HEK293 (cell line): ENCODE results near the gene MMP23B.

Source experiments
- CTCF ChIA-PET: fragments of 350-600 bp; formaldehyde crosslinking; extraction: SDS; loops from one replicate; lab custom pipeline; 2021; ENCODE audit warnings: antibody characterized with exemption; lab: Yijun Ruan, JAX
- POLR2A ChIA-PET: fragments of 300-600 bp; formaldehyde crosslinking; extraction: SDS; loops from one replicate; lab custom pipeline; 2020; ENCODE audit warnings: antibody characterized with exemption, inconsistent platforms; lab: Yijun Ruan, JAX
- H3K27ac ChIP-seq: fragments of 200-500 bp; sonication (Bioruptor generic); 2 replicates; pipeline ENCODE4 v1.5.1; 2014; ENCODE audit warnings: low read depth, low read length, control low read depth, inconsistent platforms; ENCODE audit errors: extremely low read depth
- H3K36me3 ChIP-seq, 2 experiments: fragments of 200-500 bp in 1 of 2; sonication (Bioruptor generic) in 1 of 2; 1 replicate in 1 of 2; 2 replicates in 1 of 2; pipeline ENCODE4 v1.5.1; 2014 to 2017; ENCODE audit warnings: inconsistent platforms in 2 of 2, low read length in 2 of 2; ENCODE audit not compliant: control insufficient read depth in 2 of 2, insufficient read depth in 1 of 2
- H3K4me1 ChIP-seq: fragments of 200-500 bp; sonication (Bioruptor generic); 2 replicates; pipeline ENCODE4 v1.5.1; 2014; ENCODE audit warnings: mild to moderate bottlenecking, low read length, inconsistent platforms; ENCODE audit not compliant: control insufficient read depth, insufficient read depth
- H3K4me3 ChIP-seq: 2 replicates; pipeline ENCODE4 v1.5.1; 2011; ENCODE audit warnings: low read depth, mild to moderate bottlenecking, control low read depth, low read length, moderate library complexity
- H3K9me3 ChIP-seq: fragments of 200-500 bp; sonication (Bioruptor generic); 2 replicates; pipeline ENCODE4 v1.5.1; 2014; ENCODE audit warnings: low read depth, low read length, inconsistent platforms; ENCODE audit not compliant: control insufficient read depth, insufficient read depth
- REPIN1 ChIP-seq: fragments of 450-650 bp; formaldehyde crosslinking; IDR thresholded peaks from 2 replicates; pipeline ENCODE4 v1.5.1; 2017; ENCODE audit warnings: missing biosample characterization, missing genetic modification characterization, low read depth
- SP2 ChIP-seq: fragments of 450-650 bp; formaldehyde crosslinking; IDR thresholded peaks from 2 replicates; pipeline ENCODE4 v1.5.1; 2016; ENCODE audit warnings: missing biosample characterization, missing genetic modification characterization
- WT1 ChIP-seq: fragments of 450-650 bp; formaldehyde crosslinking; IDR thresholded peaks from 2 replicates; pipeline ENCODE4 v1.5.1; 2016; ENCODE audit warnings: missing biosample characterization, missing genetic modification characterization
- ZBTB20 ChIP-seq: fragments of 450-650 bp; formaldehyde crosslinking; IDR thresholded peaks from 2 replicates; pipeline ENCODE4 v1.5.1; 2016; ENCODE audit warnings: missing biosample characterization, missing genetic modification characterization
- ZBTB8A ChIP-seq: fragments of 450-650 bp; formaldehyde crosslinking; IDR thresholded peaks from 2 replicates; pipeline ENCODE4 v1.5.1; 2016; ENCODE audit warnings: missing biosample characterization, missing genetic modification characterization
- ZEB2 ChIP-seq: fragments of 450-650 bp; formaldehyde crosslinking; IDR thresholded peaks from 2 replicates; pipeline ENCODE4 v1.5.1; 2016; ENCODE audit warnings: missing biosample characterization, missing genetic modification characterization
- ZFHX2 ChIP-seq: fragments of 450-650 bp; formaldehyde crosslinking; conservative IDR thresholded peaks from 2 replicates; pipeline ENCODE4 v1.5.1; 2016; ENCODE audit warnings: missing biosample characterization, missing genetic modification characterization
- ZFP37 ChIP-seq: fragments of 450-650 bp; formaldehyde crosslinking; IDR thresholded peaks from 2 replicates; pipeline ENCODE4 v1.5.1; 2016; ENCODE audit warnings: missing biosample characterization, missing genetic modification characterization
- ZNF114 ChIP-seq: fragments of 450-650 bp; formaldehyde crosslinking; IDR thresholded peaks from 2 replicates; pipeline ENCODE4 v1.5.0; 2017; ENCODE audit warnings: missing biosample characterization, missing genetic modification characterization
- ZNF140 ChIP-seq: fragments of 450-650 bp; formaldehyde crosslinking; IDR thresholded peaks from 2 replicates; pipeline ENCODE4 v1.5.1; 2016; ENCODE audit warnings: missing biosample characterization, missing genetic modification characterization
- ZNF335 ChIP-seq: fragments of 450-650 bp; formaldehyde crosslinking; conservative IDR thresholded peaks from 2 replicates; pipeline ENCODE4 v1.5.1; 2016; ENCODE audit warnings: missing biosample characterization, missing genetic modification characterization
- ZNF621 ChIP-seq: fragments of 450-650 bp; formaldehyde crosslinking; IDR thresholded peaks from 2 replicates; pipeline ENCODE4 v1.5.1; 2017; ENCODE audit warnings: missing biosample characterization, missing genetic modification characterization
- ZNF626 ChIP-seq: fragments of 450-650 bp; sonication (Bioruptor Pico); formaldehyde crosslinking; IDR thresholded peaks from 2 replicates; pipeline ENCODE4 v1.5.1; 2018; ENCODE audit warnings: missing biosample characterization, missing genetic modification characterization, inconsistent platforms
- ZNF660 ChIP-seq: fragments of 450-650 bp; IDR thresholded peaks from 2 replicates; pipeline ENCODE4 v1.5.1; 2018; ENCODE audit warnings: missing biosample characterization, mild to moderate bottlenecking, missing genetic modification characterization
- ZNF677 ChIP-seq: fragments of 450-650 bp; IDR thresholded peaks from 2 replicates; pipeline ENCODE4 v1.5.0; 2018; ENCODE audit warnings: missing biosample characterization, mild to moderate bottlenecking, missing genetic modification characterization, moderate library complexity
- ZNF768 ChIP-seq: fragments of 450-650 bp; formaldehyde crosslinking; IDR thresholded peaks from 2 replicates; pipeline ENCODE4 v1.5.1; 2018; ENCODE audit warnings: missing biosample characterization, mild to moderate bottlenecking, missing genetic modification characterization
- ZNF792 ChIP-seq: fragments of 450-650 bp; formaldehyde crosslinking; IDR thresholded peaks from 2 replicates; pipeline ENCODE4 v1.5.1; 2016; ENCODE audit warnings: missing biosample characterization, missing genetic modification characterization
- ZNF843 ChIP-seq: fragments of 450-650 bp; formaldehyde crosslinking; IDR thresholded peaks from 2 replicates; pipeline ENCODE4 v1.5.1; 2016; ENCODE audit warnings: missing biosample characterization, missing genetic modification characterization
- ZSCAN30 ChIP-seq: fragments of 450-650 bp; IDR thresholded peaks from 2 replicates; pipeline ENCODE4 v1.5.1; 2018; ENCODE audit warnings: missing biosample characterization, mild to moderate bottlenecking, missing genetic modification characterization, moderate library complexity
- TF ChIP-seq, protein P1 (sequence below): fragments of 450-650 bp; formaldehyde crosslinking; IDR thresholded peaks from 2 replicates; pipeline ENCODE4 v1.5.1; 2016; ENCODE audit warnings: missing biosample characterization, missing genetic modification characterization
- TF ChIP-seq, protein P2 (sequence below): fragments of 450-650 bp; formaldehyde crosslinking; IDR thresholded peaks from 2 replicates; pipeline ENCODE4 v1.5.1; 2017; ENCODE audit warnings: missing biosample characterization, missing genetic modification characterization
- TF ChIP-seq, protein P3 (sequence below): fragments of 450-650 bp; formaldehyde crosslinking; IDR thresholded peaks from 2 replicates; pipeline ENCODE4 v1.5.0; 2017; ENCODE audit warnings: missing biosample characterization, missing genetic modification characterization, borderline replicate concordance
- TF ChIP-seq, protein P4 (sequence below): fragments of 450-650 bp; formaldehyde crosslinking; IDR thresholded peaks from 2 replicates; pipeline ENCODE4 v1.5.1; 2016; ENCODE audit warnings: missing biosample characterization, missing genetic modification characterization
- TF ChIP-seq, protein P5 (sequence below): fragments of 450-650 bp; formaldehyde crosslinking; optimal IDR thresholded peaks from 2 replicates; pipeline ENCODE3; 2016; ENCODE audit warnings: missing biosample characterization, mild to moderate bottlenecking, missing genetic modification characterization

MMP23B gene

DNA sequence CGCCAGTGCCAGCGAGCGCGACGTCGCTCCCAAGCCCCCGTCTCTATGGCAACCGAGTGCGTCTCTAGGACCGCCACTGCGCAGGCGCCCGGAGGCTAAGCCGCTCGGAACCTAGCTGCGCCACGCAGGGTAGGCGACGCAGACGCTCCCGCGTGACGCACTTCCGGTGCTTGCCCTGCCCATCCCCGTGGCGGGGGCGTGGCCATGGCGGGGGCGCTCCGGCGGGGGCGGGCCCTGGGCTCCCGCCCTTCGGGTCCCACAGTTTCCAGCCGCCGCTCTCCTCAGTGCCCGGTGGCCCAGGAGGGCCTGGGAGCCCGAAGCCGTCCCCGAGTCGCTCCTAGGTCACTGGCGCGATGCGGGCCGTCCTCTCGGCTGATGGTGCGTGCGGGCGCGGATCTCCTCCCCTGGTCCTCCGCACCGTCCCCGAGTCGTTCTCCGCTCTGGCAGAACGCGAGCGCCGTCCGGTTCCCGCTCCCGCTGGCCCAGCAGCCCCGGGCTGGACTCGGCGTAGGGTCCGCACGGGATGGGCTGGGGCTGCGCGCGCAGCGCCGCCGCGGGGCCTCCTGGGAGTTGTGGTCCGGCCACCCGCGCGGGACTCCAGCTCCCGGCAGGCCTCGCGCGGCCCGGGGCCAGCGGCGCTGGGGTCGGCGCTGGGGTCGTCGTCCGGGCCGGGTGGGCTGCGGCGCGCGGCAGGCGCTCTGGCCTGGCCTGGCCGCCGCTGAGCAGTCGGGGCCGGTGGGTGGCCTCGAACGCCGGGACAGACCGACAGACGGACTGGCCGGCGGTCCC is 16.5 kb upstream of the MMP23B start, which contains the start of gene MIB2 (continued):
- TF ChIP-seq SP2 (tag by site-specific recombination) = peak; percentile 89
- no peak for TF ChIP-seq ZNF114
- no peak; the same call in 1 of the 2 replicates for TF ChIP-seq ZNF768 (tag by site-specific recombination)
- TF ChIP-seq WT1 (tag by site-specific recombination) = no peak; the same call in 1 of the 2 replicates
- peak; percentile 71; the same call in 1 of the 2 replicates for TF ChIP-seq ZNF843 (tag by site-specific recombination)
- no peak for TF ChIP-seq ZNF626
- TF ChIP-seq ZNF792 (tag by site-specific recombination) = no peak
- peak; percentile 84; the same call in 1 of the 2 replicates for TF ChIP-seq REPIN1 (tag by site-specific recombination)
- TF ChIP-seq ZNF660 (tag by site-specific recombination) = 0 out of 2 replicates have a peak, but pooled peaks have one; percentile 50
- TF ChIP-seq, protein P1, sequence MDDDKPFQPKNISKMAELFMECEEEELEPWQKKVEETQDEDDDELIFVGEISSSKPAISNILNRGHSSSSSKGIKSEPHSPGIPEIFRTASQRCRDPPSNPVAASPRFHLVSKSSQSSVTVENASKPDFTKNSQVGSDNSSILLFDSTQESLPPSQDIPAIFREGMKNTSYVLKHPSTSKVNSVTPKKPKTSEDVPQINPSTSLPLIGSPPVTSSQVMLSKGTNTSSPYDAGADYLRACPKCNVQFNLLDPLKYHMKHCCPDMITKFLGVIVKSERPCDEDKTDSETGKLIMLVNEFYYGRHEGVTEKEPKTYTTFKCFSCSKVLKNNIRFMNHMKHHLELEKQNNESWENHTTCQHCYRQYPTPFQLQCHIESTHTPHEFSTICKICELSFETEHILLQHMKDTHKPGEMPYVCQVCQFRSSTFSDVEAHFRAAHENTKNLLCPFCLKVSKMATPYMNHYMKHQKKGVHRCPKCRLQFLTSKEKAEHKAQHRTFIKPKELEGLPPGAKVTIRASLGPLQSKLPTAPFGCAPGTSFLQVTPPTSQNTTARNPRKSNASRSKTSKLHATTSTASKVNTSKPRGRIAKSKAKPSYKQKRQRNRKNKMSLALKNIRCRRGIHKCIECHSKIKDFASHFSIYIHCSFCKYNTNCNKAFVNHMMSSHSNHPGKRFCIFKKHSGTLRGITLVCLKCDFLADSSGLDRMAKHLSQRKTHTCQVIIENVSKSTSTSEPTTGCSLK (tag by site-specific recombination) = no peak
- TF ChIP-seq, protein P2, sequence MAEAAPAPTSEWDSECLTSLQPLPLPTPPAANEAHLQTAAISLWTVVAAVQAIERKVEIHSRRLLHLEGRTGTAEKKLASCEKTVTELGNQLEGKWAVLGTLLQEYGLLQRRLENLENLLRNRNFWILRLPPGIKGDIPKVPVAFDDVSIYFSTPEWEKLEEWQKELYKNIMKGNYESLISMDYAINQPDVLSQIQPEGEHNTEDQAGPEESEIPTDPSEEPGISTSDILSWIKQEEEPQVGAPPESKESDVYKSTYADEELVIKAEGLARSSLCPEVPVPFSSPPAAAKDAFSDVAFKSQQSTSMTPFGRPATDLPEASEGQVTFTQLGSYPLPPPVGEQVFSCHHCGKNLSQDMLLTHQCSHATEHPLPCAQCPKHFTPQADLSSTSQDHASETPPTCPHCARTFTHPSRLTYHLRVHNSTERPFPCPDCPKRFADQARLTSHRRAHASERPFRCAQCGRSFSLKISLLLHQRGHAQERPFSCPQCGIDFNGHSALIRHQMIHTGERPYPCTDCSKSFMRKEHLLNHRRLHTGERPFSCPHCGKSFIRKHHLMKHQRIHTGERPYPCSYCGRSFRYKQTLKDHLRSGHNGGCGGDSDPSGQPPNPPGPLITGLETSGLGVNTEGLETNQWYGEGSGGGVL (tag by site-specific recombination) = peak; percentile 21; the same call in 1 of the 2 replicates
- TF ChIP-seq ZNF677 = no peak
- TF ChIP-seq ZEB2 (tag by site-specific recombination) = peak; percentile 99
- TF ChIP-seq, protein P3, sequence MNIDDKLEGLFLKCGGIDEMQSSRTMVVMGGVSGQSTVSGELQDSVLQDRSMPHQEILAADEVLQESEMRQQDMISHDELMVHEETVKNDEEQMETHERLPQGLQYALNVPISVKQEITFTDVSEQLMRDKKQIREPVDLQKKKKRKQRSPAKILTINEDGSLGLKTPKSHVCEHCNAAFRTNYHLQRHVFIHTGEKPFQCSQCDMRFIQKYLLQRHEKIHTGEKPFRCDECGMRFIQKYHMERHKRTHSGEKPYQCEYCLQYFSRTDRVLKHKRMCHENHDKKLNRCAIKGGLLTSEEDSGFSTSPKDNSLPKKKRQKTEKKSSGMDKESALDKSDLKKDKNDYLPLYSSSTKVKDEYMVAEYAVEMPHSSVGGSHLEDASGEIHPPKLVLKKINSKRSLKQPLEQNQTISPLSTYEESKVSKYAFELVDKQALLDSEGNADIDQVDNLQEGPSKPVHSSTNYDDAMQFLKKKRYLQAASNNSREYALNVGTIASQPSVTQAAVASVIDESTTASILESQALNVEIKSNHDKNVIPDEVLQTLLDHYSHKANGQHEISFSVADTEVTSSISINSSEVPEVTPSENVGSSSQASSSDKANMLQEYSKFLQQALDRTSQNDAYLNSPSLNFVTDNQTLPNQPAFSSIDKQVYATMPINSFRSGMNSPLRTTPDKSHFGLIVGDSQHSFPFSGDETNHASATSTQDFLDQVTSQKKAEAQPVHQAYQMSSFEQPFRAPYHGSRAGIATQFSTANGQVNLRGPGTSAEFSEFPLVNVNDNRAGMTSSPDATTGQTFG = no peak
- peak; percentile 90; the same call in 1 of the 2 replicates for TF ChIP-seq ZBTB20 (tag by site-specific recombination)
- peak; percentile 93 for TF ChIP-seq ZFHX2 (tag by site-specific recombination)

DNA sequence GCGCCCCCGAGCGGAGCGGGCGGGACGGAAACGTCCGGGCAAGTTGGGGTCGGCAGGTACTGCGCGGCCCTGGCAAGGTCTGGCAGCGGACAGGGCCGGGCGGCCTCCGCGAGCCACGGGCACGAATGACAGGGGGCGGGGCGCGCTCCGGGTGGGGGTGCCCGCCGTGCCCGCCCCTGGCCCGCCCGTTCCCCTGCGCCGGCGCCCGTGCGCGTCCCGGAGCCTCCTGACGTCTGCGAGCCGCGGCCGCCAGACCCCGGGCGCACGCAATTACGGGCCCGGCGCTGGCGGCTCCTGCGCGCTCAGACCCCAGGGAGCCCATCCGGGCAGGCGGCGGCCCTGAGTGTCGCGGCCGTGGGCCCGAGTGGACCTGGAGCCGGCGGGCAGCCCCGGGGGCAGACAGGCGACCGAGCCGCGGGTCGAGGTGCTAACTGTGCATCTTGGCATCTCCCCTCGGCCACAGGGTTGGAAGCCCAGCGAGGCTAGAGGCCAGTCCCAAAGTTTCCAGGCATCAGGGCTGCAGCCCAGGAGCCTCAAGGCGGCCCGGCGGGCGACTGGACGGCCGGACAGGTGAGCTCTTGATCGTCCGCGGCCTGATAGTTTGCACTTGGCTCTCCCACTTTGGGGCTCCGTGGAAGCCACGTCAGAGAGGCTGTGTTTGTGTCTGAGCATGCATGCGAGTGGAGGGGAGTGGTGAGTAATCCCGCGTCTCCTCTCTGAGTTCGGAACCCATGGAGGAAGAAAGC is 15.8 kb upstream of the MMP23B start:
- TF ChIP-seq ZBTB8A (tag by site-specific recombination) (peak; percentile 49; the same call in 1 of the 2 replicates), ZFP37 (tag by site-specific recombination) (no peak), ZNF792 (tag by site-specific recombination) (no peak), ZNF621 (tag by site-specific recombination) (no peak), ZNF140 (tag by site-specific recombination) (no peak), ZSCAN30 (0 out of 2 replicates have a peak, but pooled peaks have one; percentile 20), ZNF335 (peak; percentile 57), WT1 (tag by site-specific recombination) (no peak)
- TF ChIP-seq, protein P4, sequence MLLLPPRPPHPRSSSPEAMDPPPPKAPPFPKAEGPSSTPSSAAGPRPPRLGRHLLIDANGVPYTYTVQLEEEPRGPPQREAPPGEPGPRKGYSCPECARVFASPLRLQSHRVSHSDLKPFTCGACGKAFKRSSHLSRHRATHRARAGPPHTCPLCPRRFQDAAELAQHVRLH (tag by site-specific recombination) = no peak
- TF ChIP-seq, protein P5, sequence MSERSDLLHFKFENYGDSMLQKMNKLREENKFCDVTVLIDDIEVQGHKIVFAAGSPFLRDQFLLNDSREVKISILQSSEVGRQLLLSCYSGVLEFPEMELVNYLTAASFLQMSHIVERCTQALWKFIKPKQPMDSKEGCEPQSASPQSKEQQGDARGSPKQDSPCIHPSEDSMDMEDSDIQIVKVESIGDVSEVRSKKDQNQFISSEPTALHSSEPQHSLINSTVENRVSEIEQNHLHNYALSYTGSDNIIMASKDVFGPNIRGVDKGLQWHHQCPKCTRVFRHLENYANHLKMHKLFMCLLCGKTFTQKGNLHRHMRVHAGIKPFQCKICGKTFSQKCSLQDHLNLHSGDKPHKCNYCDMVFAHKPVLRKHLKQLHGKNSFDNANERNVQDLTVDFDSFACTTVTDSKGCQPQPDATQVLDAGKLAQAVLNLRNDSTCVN (tag by site-specific recombination) = peak; percentile 2
- Histone ChIP-seq H3K4me1 (0 out of 2 replicates have a peak, but pooled peaks cover 3% of the 10 kb centered on the region), H3K36me3 (peaks cover 0 to 30% of the 10 kb centered on the region in 2 experiments; a peak in 1 of 3 replicates), H3K27ac (peak overlapping the region; percentile 99), H3K9me3 (no peaks in the 10 kb centered on the region), H3K4me3 (peak overlapping the region; percentile 100)
- POLR2A ChIA-PET = interaction anchor here (1.0 to 3.5 kb wide), 7 partner anchors 8 to 50 kb away, joined by 3 to 17 read pairs (median 5); no protein-coding TSS in a partner anchor
- CTCF ChIA-PET = no interaction called here
